GM23338 (cell line): Measurements from ENCODE around the gene BMF. TPM values are rescaled to one million over a fixed set of nuclear protein-coding genes. Genes with fewer than 3 reads are reported as not detected.

Experiments
- ATAC-seq: fragments of 200-7000 bp; cut with Tn5 transposase; 3 replicates; pipeline ENCODE4 v1.9.1; 2020
- DNase-seq: peaks from one replicate; pipeline ENCODE4 v3.0.0-alpha.2; 2015; ENCODE audit warnings: low spot score
- H2AFZ ChIP-seq: fragments of 200-600 bp; sonication (generic); 2 replicates; pipeline ENCODE4 v1.8.0; 2016; ENCODE audit warnings: antibody characterized with exemption, mild to moderate bottlenecking, moderate library complexity
- H3F3A ChIP-seq: fragments of 200-600 bp; sonication (generic); replicated peaks from 2 replicates; pipeline ENCODE4 v1.8.0; 2017; ENCODE audit warnings: antibody characterized with exemption, mixed run types, low read depth
- H3K27ac ChIP-seq: fragments of 200-600 bp; sonication (generic); 2 replicates; pipeline ENCODE4 v1.6.1; 2016; ENCODE audit warnings: low read depth
- H3K27me3 ChIP-seq: fragments of 200-600 bp; sonication (generic); 2 replicates; pipeline ENCODE4 v1.8.0; 2016; ENCODE audit warnings: mild to moderate bottlenecking, mixed run types, moderate library complexity; ENCODE audit not compliant: insufficient read depth
- H3K36me3 ChIP-seq: fragments of 200-600 bp; sonication (generic); 2 replicates; pipeline ENCODE4 v1.8.0; 2016; ENCODE audit warnings: mild to moderate bottlenecking; ENCODE audit not compliant: insufficient read depth
- H3K4me1 ChIP-seq: fragments of 200-600 bp; sonication (generic); 2 replicates; pipeline ENCODE4 v1.8.0; 2016; ENCODE audit warnings: mild to moderate bottlenecking, moderate library complexity; ENCODE audit not compliant: insufficient read depth
- H3K4me2 ChIP-seq: fragments of 200-600 bp; sonication (generic); 2 replicates; pipeline ENCODE4 v1.7.1; 2017; ENCODE audit warnings: mixed run types
- H3K4me3 ChIP-seq: fragments of 200-600 bp; sonication (generic); 2 replicates; pipeline ENCODE4 v1.6.1; 2016; ENCODE audit warnings: mixed run types
- H3K79me2 ChIP-seq: fragments of 200-600 bp; sonication (generic); replicated peaks from 2 replicates; pipeline ENCODE4 v1.8.0; 2017; ENCODE audit warnings: mild to moderate bottlenecking; ENCODE audit not compliant: insufficient read depth
- H3K9me2 ChIP-seq: fragments of 200-600 bp; sonication (generic); 2 replicates; pipeline ENCODE4 v1.8.0; 2017; ENCODE audit not compliant: insufficient read depth
- H4K20me1 ChIP-seq: fragments of 200-600 bp; sonication (generic); replicated peaks from 2 replicates; pipeline ENCODE4 v1.8.0; 2017; ENCODE audit warnings: mild to moderate bottlenecking; ENCODE audit not compliant: insufficient read depth
- H3K27ac Mint-ChIP-seq: 2 replicates; pipeline ENCODE4 v1.8.0; 2020; ENCODE audit warnings: inconsistent platforms, mild to moderate bottlenecking, moderate library complexity, mixed read lengths
- H3K27me3 Mint-ChIP-seq: 3 replicates; pipeline ENCODE4 v1.8.0; 2022; ENCODE audit warnings: low read depth, mild to moderate bottlenecking, moderate library complexity, mixed read lengths, inconsistent platforms; ENCODE audit not compliant: insufficient read depth, poor library complexity
- H3K36me3 Mint-ChIP-seq: 3 replicates; pipeline ENCODE4 v1.8.0; 2021; ENCODE audit warnings: low read depth, mild to moderate bottlenecking, inconsistent platforms, moderate library complexity, mixed read lengths
- H3K4me1 Mint-ChIP-seq: 3 replicates; pipeline ENCODE4 v1.8.0; 2020; ENCODE audit warnings: mild to moderate bottlenecking, inconsistent platforms, mixed read lengths
- H3K4me3 Mint-ChIP-seq: 3 replicates; pipeline ENCODE4 v1.8.0; 2021; ENCODE audit warnings: moderate library complexity, mild to moderate bottlenecking, inconsistent platforms, mixed read lengths
- H3K9me3 Mint-ChIP-seq: 3 replicates; pipeline ENCODE4 v1.8.0; 2020; ENCODE audit warnings: moderate library complexity, mild to moderate bottlenecking, inconsistent platforms, mixed read lengths
- EZH2 ChIP-seq: fragments of 200-600 bp; sonication (generic); IDR thresholded peaks from one replicate; pipeline ENCODE4 v1.8.0; 2017; ENCODE audit warnings: antibody characterized with exemption, mild to moderate bottlenecking, low read depth; ENCODE audit not compliant: unreplicated experiment
- EZH2phosphoT487 ChIP-seq: fragments of 200-600 bp; sonication (generic); IDR thresholded peaks from one replicate; pipeline ENCODE4 v1.8.1; 2018; ENCODE audit warnings: antibody characterized with exemption; ENCODE audit not compliant: unreplicated experiment
- REST ChIP-seq: IDR thresholded peaks from one replicate; pipeline ENCODE4 v1.6.1; 2018; ENCODE audit warnings: antibody characterized with exemption; ENCODE audit not compliant: unreplicated experiment
- ZNF331 ChIP-seq: fragments of 250-450 bp; sonication (Bioruptor Pico); IDR thresholded peaks from 2 replicates; pipeline ENCODE4 v1.5.0; 2020; ENCODE audit warnings: low read depth, mild to moderate bottlenecking, moderate library complexity
- polyA plus RNA-seq: library from polyadenylated mRNA; unstranded; fragments of >200 nt; fragmentation: Nextera tagmentation; extraction: Ambion mirVana; gene quantifications from 2 replicates; pipeline ENCODE4 v1.2.1, GENCODE V29; 2016
- total RNA-seq: library from RNA; depleted of rRNA; stranded (reverse); fragments of >200 nt; shearing (Covaris generic); gene quantifications from 2 replicates; pipeline ENCODE4 v1.2.3, GENCODE V29; 2014
- TF ChIP-seq, protein P1 (sequence below): fragments of 250-450 bp; sonication (Bioruptor Pico); IDR thresholded peaks from 2 replicates; pipeline ENCODE4 v1.5.0; 2020; ENCODE audit warnings: mild to moderate bottlenecking, moderate library complexity

Gene BMF
- total and polyA plus RNA-seq, 2 experiments from 2014 or later: 2.0 to 20.3 TPM

- no peak overlapping the region for H2AFZ ChIP-seq
- TF ChIP-seq REST (no peak), EZH2 (no peak), EZH2phosphoT487 (no peak)
- DNase-seq (peak; percentile 27), ATAC-seq (no peak)
- H3K9me2 ChIP-seq: no peaks in the 10 kb centered on the region
- peaks cover 59% of the 10 kb centered on the region for H3K4me1 Mint-ChIP-seq
- no peaks in the 10 kb centered on the region for H3K36me3 ChIP-seq
- no peaks in the 10 kb centered on the region for H3K9me3 Mint-ChIP-seq
- no peak overlapping the region for H3K27ac Mint-ChIP-seq
- H3F3A ChIP-seq: peaks cover 8% of the 10 kb centered on the region; the same call in 1 of the 2 replicates
- no peak overlapping the region for H3K4me3 Mint-ChIP-seq
- 0 out of 2 replicates have a peak, but pooled peaks cover 6% of the 10 kb centered on the region for H4K20me1 ChIP-seq
- no peak overlapping the region for H3K4me2 ChIP-seq
- no peak overlapping the region for H3K27ac ChIP-seq
- H3K36me3 Mint-ChIP-seq: no peaks in the 10 kb centered on the region; the same call in 2 of the 3 replicates
- H3K79me2 ChIP-seq: no peaks in the 10 kb centered on the region; the same call in 1 of the 2 replicates
- 0 out of 2 replicates have a peak, but pooled peaks cover 5% of the 10 kb centered on the region for H3K27me3 ChIP-seq
- H3K4me1 ChIP-seq: peaks cover 39% of the 10 kb centered on the region
- H3K4me3 ChIP-seq: no peak overlapping the region
- H3K27me3 Mint-ChIP-seq: peaks cover 22% of the 10 kb centered on the region
Measured at GRCh38 chr15:40110866-40111550, 2.3 kb upstream of the BMF start.

DNA sequence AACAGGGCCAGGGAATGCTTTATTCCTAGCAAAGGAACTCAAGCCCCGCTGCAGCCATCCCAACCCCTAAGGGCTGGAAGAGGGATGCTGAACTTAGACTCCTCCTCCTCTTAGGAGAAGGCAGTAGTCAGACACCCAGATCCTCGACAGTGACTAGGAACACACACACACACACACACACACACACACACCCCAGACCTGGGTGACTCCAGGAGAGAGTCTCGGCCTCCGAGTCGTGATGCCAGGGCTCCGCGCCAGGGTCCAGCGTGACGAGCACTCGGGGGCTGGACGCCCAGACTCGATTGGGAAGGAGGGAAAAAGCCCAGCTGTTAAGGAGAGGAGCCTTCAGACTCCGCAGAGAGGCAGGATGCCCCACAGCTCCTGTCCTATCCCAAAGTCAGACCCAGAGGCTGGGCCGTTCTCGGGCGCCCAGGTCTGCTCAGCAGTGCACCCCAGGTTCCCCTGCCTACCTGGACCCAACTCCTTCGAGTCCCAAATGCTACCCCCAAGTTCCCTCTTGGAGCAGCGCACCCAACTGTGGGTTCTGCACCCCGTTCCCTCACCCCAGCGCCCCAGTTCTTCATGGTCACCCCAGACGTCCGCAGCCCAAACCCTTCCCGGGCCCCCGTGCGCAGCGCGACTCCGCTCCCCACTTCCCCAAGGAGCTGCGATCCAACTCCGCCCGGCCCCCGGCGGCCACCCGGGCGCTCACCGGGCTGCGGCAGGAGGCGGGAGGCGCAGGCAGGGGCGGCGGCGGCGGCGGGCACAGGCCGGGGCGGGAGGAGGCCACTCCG lies 421 bp downstream of the BMF start:
- Mint-ChIP-seq H3K36me3 (peaks cover 6% of the 10 kb centered on the region; the same call in 2 of the 3 replicates), H3K9me3 (no peaks in the 10 kb centered on the region), H3K27ac (peak overlapping the region; percentile 57; the same call in 1 of the 2 replicates), H3K27me3 (peaks cover 27% of the 10 kb centered on the region), H3K4me1 (peaks cover 72% of the 10 kb centered on the region), H3K4me3 (peak overlapping the region; percentile 92)
- Histone ChIP-seq H4K20me1 (0 out of 2 replicates have a peak, but pooled peaks cover 6% of the 10 kb centered on the region), H2AFZ (peak overlapping the region; percentile 74), H3K79me2 (no peaks in the 10 kb centered on the region; the same call in 1 of the 2 replicates), H3K36me3 (no peaks in the 10 kb centered on the region), H3K27me3 (0 out of 2 replicates have a peak, but pooled peaks cover 5% of the 10 kb centered on the region), H3K27ac (no peak overlapping the region), H3F3A (peaks cover 18% of the 10 kb centered on the region), H3K4me3 (peak overlapping the region; percentile 90), H3K4me2 (peak overlapping the region; percentile 96), H3K4me1 (peaks cover 55% of the 10 kb centered on the region), H3K9me2 (no peaks in the 10 kb centered on the region)
- peak; percentile 0; the same call in 1 of the 3 replicates for ATAC-seq
- peak; percentile 53 for DNase-seq
- TF ChIP-seq ZNF331 (CRISPR knock-in tag): no peak
- TF ChIP-seq, protein P1, sequence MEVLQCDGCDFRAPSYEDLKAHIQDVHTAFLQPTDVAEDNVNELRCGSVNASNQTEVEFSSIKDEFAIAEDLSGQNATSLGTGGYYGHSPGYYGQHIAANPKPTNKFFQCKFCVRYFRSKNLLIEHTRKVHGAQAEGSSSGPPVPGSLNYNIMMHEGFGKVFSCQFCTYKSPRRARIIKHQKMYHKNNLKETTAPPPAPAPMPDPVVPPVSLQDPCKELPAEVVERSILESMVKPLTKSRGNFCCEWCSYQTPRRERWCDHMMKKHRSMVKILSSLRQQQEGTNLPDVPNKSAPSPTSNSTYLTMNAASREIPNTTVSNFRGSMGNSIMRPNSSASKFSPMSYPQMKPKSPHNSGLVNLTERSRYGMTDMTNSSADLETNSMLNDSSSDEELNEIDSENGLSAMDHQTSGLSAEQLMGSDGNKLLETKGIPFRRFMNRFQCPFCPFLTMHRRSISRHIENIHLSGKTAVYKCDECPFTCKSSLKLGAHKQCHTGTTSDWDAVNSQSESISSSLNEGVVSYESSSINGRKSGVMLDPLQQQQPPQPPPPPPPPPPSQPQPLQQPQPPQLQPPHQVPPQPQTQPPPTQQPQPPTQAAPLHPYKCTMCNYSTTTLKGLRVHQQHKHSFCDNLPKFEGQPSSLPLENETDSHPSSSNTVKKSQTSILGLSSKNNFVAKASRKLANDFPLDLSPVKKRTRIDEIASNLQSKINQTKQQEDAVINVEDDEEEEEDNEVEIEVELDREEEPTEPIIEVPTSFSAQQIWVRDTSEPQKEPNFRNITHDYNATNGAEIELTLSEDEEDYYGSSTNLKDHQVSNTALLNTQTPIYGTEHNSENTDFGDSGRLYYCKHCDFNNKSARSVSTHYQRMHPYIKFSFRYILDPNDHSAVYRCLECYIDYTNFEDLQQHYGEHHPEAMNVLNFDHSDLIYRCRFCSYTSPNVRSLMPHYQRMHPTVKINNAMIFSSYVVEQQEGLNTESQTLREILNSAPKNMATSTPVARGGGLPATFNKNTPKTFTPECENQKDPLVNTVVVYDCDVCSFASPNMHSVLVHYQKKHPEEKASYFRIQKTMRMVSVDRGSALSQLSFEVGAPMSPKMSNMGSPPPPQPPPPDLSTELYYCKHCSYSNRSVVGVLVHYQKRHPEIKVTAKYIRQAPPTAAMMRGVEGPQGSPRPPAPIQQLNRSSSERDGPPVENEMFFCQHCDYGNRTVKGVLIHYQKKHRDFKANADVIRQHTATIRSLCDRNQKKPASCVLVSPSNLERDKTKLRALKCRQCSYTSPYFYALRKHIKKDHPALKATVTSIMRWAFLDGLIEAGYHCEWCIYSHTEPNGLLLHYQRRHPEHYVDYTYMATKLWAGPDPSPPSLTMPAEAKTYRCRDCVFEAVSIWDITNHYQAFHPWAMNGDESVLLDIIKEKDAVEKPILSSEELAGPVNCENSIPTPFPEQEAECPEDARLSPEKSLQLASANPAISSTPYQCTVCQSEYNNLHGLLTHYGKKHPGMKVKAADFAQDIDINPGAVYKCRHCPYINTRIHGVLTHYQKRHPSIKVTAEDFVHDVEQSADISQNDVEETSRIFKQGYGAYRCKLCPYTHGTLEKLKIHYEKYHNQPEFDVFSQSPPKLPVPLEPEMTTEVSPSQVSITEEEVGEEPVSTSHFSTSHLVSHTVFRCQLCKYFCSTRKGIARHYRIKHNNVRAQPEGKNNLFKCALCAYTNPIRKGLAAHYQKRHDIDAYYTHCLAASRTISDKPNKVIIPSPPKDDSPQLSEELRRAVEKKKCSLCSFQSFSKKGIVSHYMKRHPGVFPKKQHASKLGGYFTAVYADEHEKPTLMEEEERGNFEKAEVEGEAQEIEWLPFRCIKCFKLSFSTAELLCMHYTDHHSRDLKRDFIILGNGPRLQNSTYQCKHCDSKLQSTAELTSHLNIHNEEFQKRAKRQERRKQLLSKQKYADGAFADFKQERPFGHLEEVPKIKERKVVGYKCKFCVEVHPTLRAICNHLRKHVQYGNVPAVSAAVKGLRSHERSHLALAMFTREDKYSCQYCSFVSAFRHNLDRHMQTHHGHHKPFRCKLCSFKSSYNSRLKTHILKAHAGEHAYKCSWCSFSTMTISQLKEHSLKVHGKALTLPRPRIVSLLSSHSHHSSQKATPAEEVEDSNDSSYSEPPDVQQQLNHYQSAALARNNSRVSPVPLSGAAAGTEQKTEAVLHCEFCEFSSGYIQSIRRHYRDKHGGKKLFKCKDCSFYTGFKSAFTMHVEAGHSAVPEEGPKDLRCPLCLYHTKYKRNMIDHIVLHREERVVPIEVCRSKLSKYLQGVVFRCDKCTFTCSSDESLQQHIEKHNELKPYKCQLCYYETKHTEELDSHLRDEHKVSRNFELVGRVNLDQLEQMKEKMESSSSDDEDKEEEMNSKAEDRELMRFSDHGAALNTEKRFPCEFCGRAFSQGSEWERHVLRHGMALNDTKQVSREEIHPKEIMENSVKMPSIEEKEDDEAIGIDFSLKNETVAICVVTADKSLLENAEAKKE (CRISPR knock-in tag): no peak
